ENCODE measurements around the gene CCDC127. TPM values are rescaled to one million over a fixed set of nuclear protein-coding genes. Genes with fewer than 3 reads are reported as not detected.

CCDC127 gene
- total and polyA plus RNA-seq, 2 of the 4 experiments (the other 2 are of a cell fraction): 3.2 to 3.9 TPM

- H4K5ac ChIP-seq (ENCODE audit: low read depth, low read length): no peak overlapping the region
Measured at GRCh38 chr5:257148-257547, 39.2 kb upstream of the CCDC127 start.

More at GRCh38 chr5:257148-257547, 39.2 kb upstream of the CCDC127 start:
- POLR2A ChIA-PET (ENCODE audit: unreplicated experiment): no interaction called here
- Histone ChIP-seq H3K9ac (ENCODE audit: low read depth, low read length) (no peak overlapping the region), H3K79me1 (ENCODE audit: low read depth in 1 of 2, low read length in 2 of 2) (no peaks in the 10 kb centered on the region), H4K20me1 (ENCODE audit: insufficient read depth, low read length) (no peaks in the 10 kb centered on the region), H3K9me1 (ENCODE audit: insufficient read depth, low read length) (no peaks in the 10 kb centered on the region), H3K27ac (ENCODE audit: insufficient read depth, low read length) (no peak overlapping the region), H2BK15ac (ENCODE audit: low read depth, low read length) (no peak overlapping the region), H2AK5ac (ENCODE audit: low read depth, low read length) (no peak overlapping the region), H3K4me3 (ENCODE audit: insufficient read depth, low read depth, low read length) (no peak overlapping the region), H3K4me2 (ENCODE audit: low read depth, low read length) (no peak overlapping the region), H3K4ac (ENCODE audit: low read depth, low read length) (no peak overlapping the region), H3K23ac (ENCODE audit: low read depth, low read length) (no peak overlapping the region), H3K27me3 (ENCODE audit: control insufficient read depth, insufficient read depth, low read length) (no peaks in the 10 kb centered on the region), H2BK20ac (ENCODE audit: low read depth, low read length) (no peak overlapping the region), H4K91ac (ENCODE audit: insufficient read depth, low read depth, low read length) (no peak overlapping the region), H3K4me1 (ENCODE audit: control insufficient read depth, insufficient read depth, low read length) (no peaks in the 10 kb centered on the region), H3K18ac (ENCODE audit: low read depth, low read length) (no peak overlapping the region), H2AFZ (replicated peaks; ENCODE audit: low read length, poor library complexity) (no peak overlapping the region), H2BK120ac (ENCODE audit: low read depth, low read length) (no peak overlapping the region), H2AK9ac (replicated peaks; ENCODE audit: low read depth, low read length, poor library complexity) (no peak overlapping the region), H4K8ac (ENCODE audit: low read depth in 2 of 2, low read length in 2 of 2) (no peak overlapping the region), H2BK5ac (ENCODE audit: low read depth, low read length, poor library complexity, severe bottlenecking) (no peak overlapping the region), H3K56ac (ENCODE audit: extremely low read depth, insufficient read depth, low read length) (no peak overlapping the region), H3K14ac (replicated peaks; ENCODE audit: low read depth, low read length) (no peak overlapping the region), H3K36me3 (ENCODE audit: control insufficient read depth, insufficient read depth, low read length) (peaks cover 23% of the 10 kb centered on the region), H3K9me3 (ENCODE audit: control insufficient read depth, insufficient read depth, low read length) (no peaks in the 10 kb centered on the region)
- dilution Hi-C loops (cut with HindIII; ENCODE audit: low sequenced_read_pairs, unreplicated experiment): no loop called here
- 100% methylated on average over 1 of the region's 13 CpGs; no CpG with 5 or more reads in 1 of the 2 experiments for whole genome bisulfite sequencing, 2 experiments (ENCODE audit: extremely low coverage in 2 of 2, insufficient read length in 1 of 2)
- no TSS peak for BruUV-seq (replicated peaks)
- no peak for DNase-seq
- in situ Hi-C loops (cut with MboI; ENCODE audit: low sequenced_read_pairs): no loop called here
- CTCF ChIA-PET: interaction anchor here (0.6 kb wide), 1 partner anchor 25 kb away, joined by 4 read pairs; no protein-coding TSS in a partner anchor
- no peak for ATAC-seq (ENCODE audit: low read depth)
- intact Hi-C loops (cut with micrococcal nuclease): no loop called here
- TF ChIP-seq CEBPB (IDR thresholded peaks at IDR 0.05; ENCODE audit: low read depth, low read length) (no peak), FOS (IDR thresholded peaks at IDR 0.05; ENCODE audit: low read depth, low read length) (no peak), NFE2L2 (IDR thresholded peaks at IDR 0.05; ENCODE audit: low read depth, low read length) (no peak), RCOR1 (IDR thresholded peaks at IDR 0.05; ENCODE audit: insufficient replicate concordance, low read length) (no peak), CTCF (conservative IDR thresholded peaks at IDR 0.05; ENCODE audit: low read depth, low read length) (no peak), BHLHE40 (IDR thresholded peaks at IDR 0.05; ENCODE audit: low read depth, low read length) (no peak), RFX5 (IDR thresholded peaks at IDR 0.05; ENCODE audit: low read depth, low read length) (no peak), MAFK (IDR thresholded peaks at IDR 0.05; ENCODE audit: low read depth, low read length) (no peak), SMC3 (IDR thresholded peaks at IDR 0.05; ENCODE audit: low read depth, low read length) (no peak), POLR2A (IDR thresholded peaks at IDR 0.05; ENCODE audit: low read depth, low read length) (no peak), USF2 (IDR thresholded peaks at IDR 0.05; ENCODE audit: low read depth, low read length) (no peak), MAZ (IDR thresholded peaks at IDR 0.05; ENCODE audit: borderline replicate concordance, low read depth, low read length) (no peak)
